Suprapubic skin (tissue), 4 donors: ENCODE measurements around the gene PARK7. TPM values are rescaled to one million over a fixed set of nuclear protein-coding genes. Genes with fewer than 3 reads are reported as not detected.

Source experiments
- DNase-seq, 2 donors: peaks; one replicate each; pipeline ENCODE4 v3.0.0-alpha.2; 2019; ENCODE audit warnings: low spot score in 2 of 2
- H3K27ac ChIP-seq: fragments of 200-600 bp; sonication (generic); one replicate; pipeline ENCODE4 v1.5.1; 2019
- H3K27me3 ChIP-seq: fragments of 200-600 bp; sonication (generic); one replicate; pipeline ENCODE4 v1.5.1; 2019
- H3K36me3 ChIP-seq: fragments of 200-600 bp; sonication (generic); one replicate; pipeline ENCODE4 v1.5.1; 2019
- H3K4me1 ChIP-seq: fragments of 200-600 bp; sonication (generic); one replicate; pipeline ENCODE4 v1.5.1; 2019
- H3K4me3 ChIP-seq: fragments of 200-600 bp; sonication (generic); one replicate; pipeline ENCODE4 v1.5.1; 2019; ENCODE audit warnings: mild to moderate bottlenecking
- H3K9me3 ChIP-seq: fragments of 200-600 bp; sonication (generic); one replicate; pipeline ENCODE4 v1.5.1; 2019
- EP300 ChIP-seq: sonication (generic); formaldehyde crosslinking; IDR thresholded peaks from one replicate; pipeline ENCODE4 v1.6.1; 2017; ENCODE audit warnings: antibody characterized with exemption
- POLR2A ChIP-seq, 2 donors: fragments of 450-650 bp; IDR thresholded peaks; one replicate each; pipeline ENCODE4 v1.6.1; 2017; ENCODE audit warnings: antibody characterized with exemption in 2 of 2, mild to moderate bottlenecking in 2 of 2, moderate library complexity in 2 of 2
- POLR2AphosphoS5 ChIP-seq, 3 donors: sonication (generic); formaldehyde crosslinking; IDR thresholded peaks; one replicate each; pipeline ENCODE4 v1.6.1; 2017; ENCODE audit warnings: antibody characterized with exemption in 3 of 3
- WGBS: methylation state at CpG from one replicate; pipeline ENCODE4 v1.1.5; 2018; 5-methylcytosine and 5-hydroxymethylcytosine counted together
- total RNA-seq, 4 donors: library from RNA; depleted of rRNA; stranded (reverse); fragments of >200 nt; gene quantifications; one replicate each; pipeline ENCODE4 v1.1.0, GENCODE V29; 2016
- TF ChIP-seq, protein P1 (sequence below), 2 donors: fragments of 200-600 bp in 1 of 2; fragments of 450-650 bp in 1 of 2; sonication (generic) in 1 of 2; IDR thresholded peaks; one replicate each; pipeline ENCODE4 v1.5.1; 2016 to 2019; ENCODE audit warnings: antibody characterized with exemption in 2 of 2, mild to moderate bottlenecking in 1 of 2, moderate library complexity in 1 of 2

Gene PARK7
- total RNA-seq, 4 donors from 2014 or later: 74.0 to 94.1 (median 85.2) TPM

DNA sequence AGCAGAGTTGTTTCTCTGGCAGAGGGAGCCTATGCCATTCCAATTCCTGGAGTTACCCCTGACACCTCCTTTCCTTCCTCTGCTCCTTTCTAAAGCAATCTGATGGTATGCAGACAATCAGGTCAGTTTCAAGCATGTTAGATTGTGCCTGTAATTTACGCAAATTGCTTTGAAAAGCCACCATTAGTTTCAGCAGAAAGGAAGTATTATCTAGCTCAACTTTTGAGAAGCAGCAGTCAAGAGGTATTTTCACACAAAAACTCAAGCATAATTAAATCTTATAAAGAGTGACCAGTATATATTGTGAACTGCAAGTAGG lies 62.4 kb downstream of the PARK7 start:
- WGBS: 54% methylated on average over 1 of the region's 1 CpG
- Histone ChIP-seq H3K9me3 (no peaks in the 10 kb centered on the region), H3K36me3 (no peaks in the 10 kb centered on the region), H3K4me3 (peak overlapping the region; percentile 94), H3K27ac (no peak overlapping the region), H3K4me1 (peaks cover 69% of the 10 kb centered on the region), H3K27me3 (no peaks in the 10 kb centered on the region)
- TF ChIP-seq POLR2A (IDR thresholded peaks at IDR 0.05): no peak
- no peak for TF ChIP-seq POLR2AphosphoS5 (IDR thresholded peaks at IDR 0.05)
- TF ChIP-seq EP300: no peak
- TF ChIP-seq, protein P1, sequence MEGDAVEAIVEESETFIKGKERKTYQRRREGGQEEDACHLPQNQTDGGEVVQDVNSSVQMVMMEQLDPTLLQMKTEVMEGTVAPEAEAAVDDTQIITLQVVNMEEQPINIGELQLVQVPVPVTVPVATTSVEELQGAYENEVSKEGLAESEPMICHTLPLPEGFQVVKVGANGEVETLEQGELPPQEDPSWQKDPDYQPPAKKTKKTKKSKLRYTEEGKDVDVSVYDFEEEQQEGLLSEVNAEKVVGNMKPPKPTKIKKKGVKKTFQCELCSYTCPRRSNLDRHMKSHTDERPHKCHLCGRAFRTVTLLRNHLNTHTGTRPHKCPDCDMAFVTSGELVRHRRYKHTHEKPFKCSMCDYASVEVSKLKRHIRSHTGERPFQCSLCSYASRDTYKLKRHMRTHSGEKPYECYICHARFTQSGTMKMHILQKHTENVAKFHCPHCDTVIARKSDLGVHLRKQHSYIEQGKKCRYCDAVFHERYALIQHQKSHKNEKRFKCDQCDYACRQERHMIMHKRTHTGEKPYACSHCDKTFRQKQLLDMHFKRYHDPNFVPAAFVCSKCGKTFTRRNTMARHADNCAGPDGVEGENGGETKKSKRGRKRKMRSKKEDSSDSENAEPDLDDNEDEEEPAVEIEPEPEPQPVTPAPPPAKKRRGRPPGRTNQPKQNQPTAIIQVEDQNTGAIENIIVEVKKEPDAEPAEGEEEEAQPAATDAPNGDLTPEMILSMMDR (IDR thresholded peaks at IDR 0.05): no peak
- no peak for DNase-seq

- Histone ChIP-seq H3K9me3 (no peaks in the 10 kb centered on the region), H3K4me3 (peak overlapping the region; percentile 94), H3K27ac (peak overlapping the region; percentile 96), H3K27me3 (no peaks in the 10 kb centered on the region), H3K4me1 (peaks cover 66% of the 10 kb centered on the region), H3K36me3 (no peaks in the 10 kb centered on the region)
- 67% methylated on average over 3 of the region's 3 CpGs for WGBS
- TF ChIP-seq POLR2AphosphoS5 (IDR thresholded peaks at IDR 0.05): no peak
- TF ChIP-seq EP300: no peak
- no peak for DNase-seq
Observed at GRCh38 chr1:8024329-8024728, 62.8 kb downstream of the PARK7 start.

DNA sequence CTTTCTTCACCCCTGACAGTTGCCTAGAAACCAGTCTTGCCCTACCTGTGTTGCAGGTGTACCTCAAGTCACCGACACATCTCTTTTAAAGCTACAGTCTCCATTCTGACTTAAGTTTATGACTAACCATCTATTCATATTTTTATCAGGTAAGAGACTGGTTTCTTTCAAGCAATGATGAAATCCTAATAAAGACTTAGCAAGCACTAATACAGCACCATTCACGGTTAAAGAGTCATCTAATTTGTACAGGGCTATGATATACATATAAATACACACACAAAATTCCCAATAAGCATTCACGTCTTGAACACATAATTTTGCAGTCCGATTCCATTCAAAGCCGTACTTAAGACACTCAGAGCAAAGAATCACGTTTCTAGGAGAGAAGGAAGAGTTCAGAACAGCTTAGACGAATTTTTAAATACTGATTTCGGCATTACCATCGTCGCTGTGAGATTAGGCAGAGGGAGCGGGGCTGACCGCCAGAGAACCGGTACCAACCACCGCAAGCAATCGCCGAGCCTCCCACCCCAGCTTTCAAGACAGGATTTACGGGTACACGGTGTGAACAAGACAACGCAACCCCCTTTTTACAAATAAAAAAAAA lies 63.7 kb downstream of the PARK7 start:
- Histone ChIP-seq H3K4me3 (peak overlapping the region; percentile 94), H3K27me3 (no peaks in the 10 kb centered on the region), H3K36me3 (no peaks in the 10 kb centered on the region), H3K27ac (peak overlapping the region; percentile 96), H3K4me1 (peaks cover 57% of the 10 kb centered on the region), H3K9me3 (no peaks in the 10 kb centered on the region)
- no peak for DNase-seq
- TF ChIP-seq, protein P1 (IDR thresholded peaks at IDR 0.05): no peak
- TF ChIP-seq POLR2A (IDR thresholded peaks at IDR 0.05) (no peak), EP300 (no peak), POLR2AphosphoS5 (IDR thresholded peaks at IDR 0.05) (no peak)
- WGBS: 4% methylated on average over 19 of the region's 19 CpGs

GRCh38 chr1:8025671-8026144 lies 64.2 kb downstream of the PARK7 start:
- TF ChIP-seq, protein P1 (IDR thresholded peaks at IDR 0.05): no peak
- TF ChIP-seq POLR2AphosphoS5 (IDR thresholded peaks at IDR 0.05): no peak
- TF ChIP-seq EP300: no peak
- TF ChIP-seq POLR2A (IDR thresholded peaks at IDR 0.05): no peak
- DNase-seq: peak in 1 of 2 donors; percentile 73
- WGBS: under 1% methylated on average over 21 of the region's 69 CpGs
- Histone ChIP-seq H3K4me3 (peak overlapping the region; percentile 94), H3K27ac (peak overlapping the region; percentile 96), H3K27me3 (no peaks in the 10 kb centered on the region), H3K9me3 (no peaks in the 10 kb centered on the region), H3K4me1 (peaks cover 52% of the 10 kb centered on the region), H3K36me3 (no peaks in the 10 kb centered on the region)

DNA sequence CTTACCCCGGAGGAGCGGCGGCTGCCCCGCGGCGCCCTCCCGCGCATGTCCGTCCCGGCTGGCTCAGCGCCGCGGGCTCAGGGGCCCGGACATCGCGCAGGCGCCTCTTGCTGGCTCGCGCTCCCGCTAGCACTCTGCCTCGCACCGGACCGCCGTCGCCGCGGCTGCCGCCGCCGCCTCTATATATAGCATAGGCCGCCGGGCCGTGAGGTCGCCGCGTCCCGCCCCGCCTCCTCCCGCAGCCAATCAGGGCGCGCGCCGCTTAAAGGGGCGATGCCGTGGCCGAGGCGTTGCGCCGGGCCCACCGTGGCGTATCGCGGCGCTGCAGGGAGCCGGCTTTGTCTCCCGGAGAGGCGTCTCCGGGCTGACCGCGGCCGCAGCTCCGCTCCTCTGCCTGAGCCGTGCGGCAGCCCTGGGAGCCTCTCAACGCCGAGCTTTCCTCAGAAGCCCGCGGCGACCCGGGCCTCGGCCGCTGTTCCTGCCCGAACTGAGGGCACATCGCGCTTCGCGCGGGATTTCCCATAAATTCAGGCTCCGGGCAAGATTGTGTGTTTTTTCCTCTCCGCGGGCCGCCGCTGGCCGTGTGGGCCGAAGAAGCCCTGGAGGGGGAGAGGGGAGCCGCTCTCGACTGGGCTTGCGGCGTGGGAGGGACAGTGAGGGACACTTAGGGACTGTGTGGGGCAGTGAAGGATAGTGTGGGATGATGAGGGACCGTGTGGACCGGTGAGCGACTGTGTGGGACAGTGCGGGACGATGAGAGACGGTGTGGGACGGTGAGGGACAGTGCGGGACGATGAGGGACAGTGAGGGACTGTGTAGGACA lies 64.9 kb downstream of the PARK7 start, which contains the start of gene ERRFI1:
ERRFI1 (minus strand) TSS at position 157 of the 823 bp plus-strand sequence. CDS start 10,690 bp downstream, outside the sequence.
- peak; percentile 4 for TF ChIP-seq EP300
- TF ChIP-seq, protein P1 (IDR thresholded peaks at IDR 0.05): no peak
- TF ChIP-seq POLR2AphosphoS5 (IDR thresholded peaks at IDR 0.05): peak; percentile 54 to 96 (median 75)
- peak; percentile 94 to 99 for TF ChIP-seq POLR2A (IDR thresholded peaks at IDR 0.05)
- DNase-seq: peak; percentile 95 to 97
- WGBS: 11% methylated on average over 60 of the region's 98 CpGs
- Histone ChIP-seq H3K36me3 (no peaks in the 10 kb centered on the region), H3K4me3 (peak within 1 kb of the TSS; percentile 94), H3K9me3 (no peaks in the 10 kb centered on the region), H3K27me3 (no peaks in the 10 kb centered on the region), H3K4me1 (peaks cover 47% of the 10 kb centered on the region), H3K27ac (peak within 1 kb of the TSS; percentile 96)
